ENCODE results near the gene AKAP1.

AKAP1 gene

GRCh38 chr17:57143361-57143760, 58.3 kb downstream of the AKAP1 start:
- H3K4me3 ChIP-seq (ENCODE audit: low read length in 2 of 2), result no peak overlapping the region
- no peak overlapping the region for H3K9ac ChIP-seq (ENCODE audit: low read length in 2 of 2)
- H3K36me3 ChIP-seq (ENCODE audit: control insufficient read depth in 2 of 2, insufficient read depth in 2 of 2, low read length in 2 of 2), result no peaks in the 10 kb centered on the region
- H3K27me3 ChIP-seq (ENCODE audit: control insufficient read depth in 1 of 2, insufficient read depth in 2 of 2, low read length in 2 of 2), result peaks cover 0 to 2% of the 10 kb centered on the region in 2 donors
- H3K4me1 ChIP-seq (ENCODE audit: control insufficient read depth, insufficient read depth, low read length), result no peaks in the 10 kb centered on the region
- no peaks in the 10 kb centered on the region for H3K9me3 ChIP-seq (ENCODE audit: control insufficient read depth in 2 of 2, low read length in 2 of 2)
- H3K27ac ChIP-seq (ENCODE audit: low read length), result no peak overlapping the region

DNA sequence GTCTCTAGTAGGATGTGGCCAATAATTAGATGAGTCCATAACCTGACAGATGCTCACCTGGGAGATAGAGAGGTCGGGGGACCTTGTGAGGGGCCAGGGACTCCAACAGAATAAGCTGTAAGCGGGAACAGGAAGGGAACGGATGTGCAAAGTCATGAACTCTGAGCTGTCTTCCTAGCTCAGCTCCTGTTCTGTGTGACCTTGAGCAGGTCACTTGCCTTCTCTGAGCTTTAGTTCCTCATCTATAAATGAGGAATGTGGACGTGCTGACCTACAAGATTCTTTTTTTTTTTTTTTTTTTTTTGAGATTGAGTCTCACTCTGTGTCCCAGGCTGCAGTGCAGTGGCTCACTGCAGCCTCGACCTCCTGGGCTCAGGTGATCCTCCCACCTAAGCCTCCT, 58.9 kb downstream of the AKAP1 start:
- peaks cover 0 to 2% of the 10 kb centered on the region in 2 donors for H3K27me3 ChIP-seq (ENCODE audit: control insufficient read depth in 1 of 2, insufficient read depth in 2 of 2, low read length in 2 of 2)
- H3K4me1 ChIP-seq (ENCODE audit: control insufficient read depth, insufficient read depth, low read length), result no peaks in the 10 kb centered on the region
- no peak overlapping the region for H3K9ac ChIP-seq (ENCODE audit: low read length in 2 of 2)
- H3K4me3 ChIP-seq (ENCODE audit: low read length in 2 of 2), result no peak overlapping the region
- no peaks in the 10 kb centered on the region for H3K36me3 ChIP-seq (ENCODE audit: control insufficient read depth in 2 of 2, insufficient read depth in 2 of 2, low read length in 2 of 2)
- no peak overlapping the region for H3K27ac ChIP-seq (ENCODE audit: low read length)
- no peaks in the 10 kb centered on the region for H3K9me3 ChIP-seq (ENCODE audit: control insufficient read depth in 2 of 2, low read length in 2 of 2)

DNA sequence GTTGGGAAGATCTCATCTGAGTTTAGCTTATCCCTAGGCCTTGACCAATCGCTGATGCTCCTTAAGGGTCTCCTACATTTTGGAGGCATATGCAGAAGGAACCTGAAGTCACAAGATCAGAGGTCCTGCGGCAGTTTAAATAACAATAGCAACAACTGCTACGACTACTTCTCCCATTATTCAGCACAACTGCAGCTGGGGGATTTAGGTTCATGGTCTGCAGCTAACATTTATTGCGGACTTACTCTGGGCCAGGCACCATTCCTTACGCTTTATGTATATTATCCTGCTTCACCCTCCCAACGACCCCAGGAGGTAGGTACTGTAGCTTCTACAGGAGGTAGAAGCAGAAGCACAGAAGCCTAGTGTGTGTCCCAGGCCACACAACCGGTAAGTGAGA, 59.5 kb downstream of the AKAP1 start:
- H3K9ac ChIP-seq (ENCODE audit: low read length in 2 of 2), result no peak overlapping the region
- peaks cover 0 to 2% of the 10 kb centered on the region in 2 donors for H3K27me3 ChIP-seq (ENCODE audit: control insufficient read depth in 1 of 2, insufficient read depth in 2 of 2, low read length in 2 of 2)
- H3K36me3 ChIP-seq (ENCODE audit: control insufficient read depth in 2 of 2, insufficient read depth in 2 of 2, low read length in 2 of 2), result no peaks in the 10 kb centered on the region
- no peaks in the 10 kb centered on the region for H3K4me1 ChIP-seq (ENCODE audit: control insufficient read depth, insufficient read depth, low read length)
- H3K9me3 ChIP-seq (ENCODE audit: control insufficient read depth in 2 of 2, low read length in 2 of 2), result no peaks in the 10 kb centered on the region
- H3K27ac ChIP-seq (ENCODE audit: low read length), result no peak overlapping the region
- no peak overlapping the region for H3K4me3 ChIP-seq (ENCODE audit: low read length in 2 of 2)

- no peak overlapping the region for H3K9ac ChIP-seq (ENCODE audit: low read length in 2 of 2)
These were observed 60.3 kb downstream of the AKAP1 start for GRCh38 chr17:57145347-57145746.

GRCh38 chr17:57146273-57146672, 61.2 kb downstream of the AKAP1 start:
- Histone ChIP-seq H3K9me3 (ENCODE audit: control insufficient read depth in 2 of 2, low read length in 2 of 2) (no peaks in the 10 kb centered on the region), H3K9ac (ENCODE audit: low read length in 2 of 2) (no peak overlapping the region), H3K27ac (ENCODE audit: low read length) (no peak overlapping the region), H3K27me3 (ENCODE audit: control insufficient read depth in 1 of 2, insufficient read depth in 2 of 2, low read length in 2 of 2) (peaks cover 0 to 6% of the 10 kb centered on the region in 2 donors), H3K4me3 (ENCODE audit: low read length in 2 of 2) (no peak overlapping the region), H3K36me3 (ENCODE audit: control insufficient read depth in 2 of 2, insufficient read depth in 2 of 2, low read length in 2 of 2) (no peaks in the 10 kb centered on the region), H3K4me1 (ENCODE audit: control insufficient read depth, insufficient read depth, low read length) (no peaks in the 10 kb centered on the region)

More at GRCh38 chr17:57145347-57145746, 60.3 kb downstream of the AKAP1 start:
- Histone ChIP-seq H3K36me3 (ENCODE audit: control insufficient read depth in 2 of 2, insufficient read depth in 2 of 2, low read length in 2 of 2) (no peaks in the 10 kb centered on the region), H3K4me1 (ENCODE audit: control insufficient read depth, insufficient read depth, low read length) (no peaks in the 10 kb centered on the region), H3K27me3 (ENCODE audit: control insufficient read depth in 1 of 2, insufficient read depth in 2 of 2, low read length in 2 of 2) (peaks cover 0 to 6% of the 10 kb centered on the region in 2 donors), H3K4me3 (ENCODE audit: low read length in 2 of 2) (no peak overlapping the region), H3K9me3 (ENCODE audit: control insufficient read depth in 2 of 2, low read length in 2 of 2) (no peaks in the 10 kb centered on the region), H3K27ac (ENCODE audit: low read length) (no peak overlapping the region)

DNA sequence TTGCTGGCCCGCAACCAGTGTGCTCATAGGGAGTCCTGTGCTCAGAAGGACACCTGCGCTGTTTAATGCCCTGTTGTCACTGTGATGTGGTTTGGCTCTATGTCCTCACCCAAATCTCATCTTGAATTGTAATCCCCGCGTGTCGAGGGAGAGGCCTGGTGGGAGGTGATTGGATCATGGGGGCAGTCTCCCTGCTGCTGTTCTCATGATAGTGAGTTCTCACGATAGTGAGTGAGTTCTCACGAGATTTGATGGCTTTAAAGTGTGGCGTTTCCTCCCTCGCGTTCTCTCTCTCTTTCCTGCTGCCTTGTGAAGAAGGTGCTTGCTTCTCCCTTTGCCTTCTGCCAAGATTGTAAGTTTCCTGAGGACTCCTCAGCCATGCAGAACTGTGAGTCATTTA, 66.8 kb downstream of the AKAP1 start:
- Histone ChIP-seq H3K27me3 (ENCODE audit: control insufficient read depth in 1 of 2, insufficient read depth in 2 of 2, low read length in 2 of 2) (peaks cover 0 to 5% of the 10 kb centered on the region in 2 donors), H3K27ac (ENCODE audit: low read length) (no peak overlapping the region), H3K9ac (ENCODE audit: low read length in 2 of 2) (no peak overlapping the region), H3K4me1 (ENCODE audit: control insufficient read depth, insufficient read depth, low read length) (no peaks in the 10 kb centered on the region), H3K36me3 (ENCODE audit: control insufficient read depth in 2 of 2, insufficient read depth in 2 of 2, low read length in 2 of 2) (no peaks in the 10 kb centered on the region), H3K4me3 (ENCODE audit: low read length in 2 of 2) (no peak overlapping the region), H3K9me3 (ENCODE audit: control insufficient read depth in 2 of 2, low read length in 2 of 2) (no peaks in the 10 kb centered on the region)

GRCh38 chr17:57152967-57153528, 68.0 kb downstream of the AKAP1 start:
- Histone ChIP-seq H3K4me1 (ENCODE audit: control insufficient read depth, insufficient read depth, low read length) (no peaks in the 10 kb centered on the region), H3K9ac (ENCODE audit: low read length in 2 of 2) (no peak overlapping the region), H3K27me3 (ENCODE audit: control insufficient read depth in 1 of 2, insufficient read depth in 2 of 2, low read length in 2 of 2) (peaks cover 0 to 5% of the 10 kb centered on the region in 2 donors), H3K9me3 (ENCODE audit: control insufficient read depth in 2 of 2, low read length in 2 of 2) (no peaks in the 10 kb centered on the region), H3K4me3 (ENCODE audit: low read length in 2 of 2) (no peak overlapping the region), H3K27ac (ENCODE audit: low read length) (no peak overlapping the region), H3K36me3 (ENCODE audit: control insufficient read depth in 2 of 2, insufficient read depth in 2 of 2, low read length in 2 of 2) (no peaks in the 10 kb centered on the region)

GRCh38 chr17:57154921-57155320, 69.9 kb downstream of the AKAP1 start:
- Histone ChIP-seq H3K27me3 (ENCODE audit: control insufficient read depth in 1 of 2, insufficient read depth in 2 of 2, low read length in 2 of 2) (peaks cover 0 to 3% of the 10 kb centered on the region in 2 donors), H3K9me3 (ENCODE audit: control insufficient read depth in 2 of 2, low read length in 2 of 2) (no peaks in the 10 kb centered on the region), H3K4me3 (ENCODE audit: low read length in 2 of 2) (no peak overlapping the region), H3K4me1 (ENCODE audit: control insufficient read depth, insufficient read depth, low read length) (no peaks in the 10 kb centered on the region), H3K9ac (ENCODE audit: low read length in 2 of 2) (no peak overlapping the region), H3K36me3 (ENCODE audit: control insufficient read depth in 2 of 2, insufficient read depth in 2 of 2, low read length in 2 of 2) (no peaks in the 10 kb centered on the region), H3K27ac (ENCODE audit: low read length) (no peak overlapping the region)

GRCh38 chr17:57158325-57158724, 73.3 kb downstream of the AKAP1 start:
- Histone ChIP-seq H3K27me3 (ENCODE audit: control insufficient read depth in 1 of 2, insufficient read depth in 2 of 2, low read length in 2 of 2) (no peaks in the 10 kb centered on the region), H3K27ac (ENCODE audit: low read length) (no peak overlapping the region), H3K9me3 (ENCODE audit: control insufficient read depth in 2 of 2, low read length in 2 of 2) (peaks cover 0 to 2% of the 10 kb centered on the region in 2 donors), H3K36me3 (ENCODE audit: control insufficient read depth in 2 of 2, insufficient read depth in 2 of 2, low read length in 2 of 2) (no peaks in the 10 kb centered on the region), H3K4me1 (ENCODE audit: control insufficient read depth, insufficient read depth, low read length) (no peaks in the 10 kb centered on the region), H3K4me3 (ENCODE audit: low read length in 2 of 2) (no peak overlapping the region), H3K9ac (ENCODE audit: low read length in 2 of 2) (no peak overlapping the region)

GRCh38 chr17:57158795-57159194, 73.7 kb downstream of the AKAP1 start:
- no peak overlapping the region for H3K27ac ChIP-seq (ENCODE audit: low read length)
- no peaks in the 10 kb centered on the region for H3K4me1 ChIP-seq (ENCODE audit: control insufficient read depth, insufficient read depth, low read length)
- H3K9me3 ChIP-seq (ENCODE audit: control insufficient read depth in 2 of 2, low read length in 2 of 2), result peaks cover 0 to 2% of the 10 kb centered on the region in 2 donors
- H3K27me3 ChIP-seq (ENCODE audit: control insufficient read depth in 1 of 2, insufficient read depth in 2 of 2, low read length in 2 of 2), result no peaks in the 10 kb centered on the region
- no peak overlapping the region for H3K9ac ChIP-seq (ENCODE audit: low read length in 2 of 2)
- no peaks in the 10 kb centered on the region for H3K36me3 ChIP-seq (ENCODE audit: control insufficient read depth in 2 of 2, insufficient read depth in 2 of 2, low read length in 2 of 2)
- H3K4me3 ChIP-seq (ENCODE audit: low read length in 2 of 2), result no peak overlapping the region

- peaks cover 0 to 2% of the 10 kb centered on the region in 2 donors for H3K9me3 ChIP-seq (ENCODE audit: control insufficient read depth in 2 of 2, low read length in 2 of 2)
- no peaks in the 10 kb centered on the region for H3K36me3 ChIP-seq (ENCODE audit: control insufficient read depth in 2 of 2, insufficient read depth in 2 of 2, low read length in 2 of 2)
- H3K27me3 ChIP-seq (ENCODE audit: control insufficient read depth in 1 of 2, insufficient read depth in 2 of 2, low read length in 2 of 2), result no peaks in the 10 kb centered on the region
- H3K4me1 ChIP-seq (ENCODE audit: control insufficient read depth, insufficient read depth, low read length), result no peaks in the 10 kb centered on the region
- no peak overlapping the region for H3K9ac ChIP-seq (ENCODE audit: low read length in 2 of 2)
- no peak overlapping the region for H3K4me3 ChIP-seq (ENCODE audit: low read length in 2 of 2)
- H3K27ac ChIP-seq (ENCODE audit: low read length), result no peak overlapping the region
These were observed 75.6 kb downstream of the AKAP1 start for GRCh38 chr17:57160624-57161023.
